Gastroesophageal sphincter (tissue), 4 donors: ENCODE measurements around the gene GLB1L3. TPM values are rescaled to one million over a fixed set of nuclear protein-coding genes. Genes with fewer than 3 reads are reported as not detected.

Source experiments
- ATAC-seq: fragments of 150-250 bp; one replicate; pipeline ENCODE4 v1.9.1; 2016; ENCODE audit warnings: mild to moderate bottlenecking, moderate library complexity
- H3K27ac ChIP-seq, 4 donors: fragments of 200-600 bp; sonication (generic) in 3 of 4; 1 replicate in 3 of 4; 2 replicates in 1 of 4; pipeline ENCODE4 v1.5.1; 2016 to 2019
- H3K27me3 ChIP-seq: fragments of 200-600 bp; sonication (generic); one replicate; pipeline ENCODE4 v1.5.1; 2019
- H3K36me3 ChIP-seq, 2 donors: fragments of 200-600 bp; sonication (generic); one replicate each; pipeline ENCODE4 v1.5.1; 2019; ENCODE audit warnings: control low read depth in 1 of 2
- H3K4me1 ChIP-seq, 3 donors: fragments of 200-600 bp; sonication (generic); 1 replicate in 2 of 3; 2 replicates in 1 of 3; pipeline ENCODE4 v1.5.1; 2016 to 2019; ENCODE audit warnings: control low read depth in 2 of 3
- H3K4me3 ChIP-seq, 2 donors: fragments of 200-600 bp; sonication (generic); one replicate each; pipeline ENCODE4 v1.5.1; 2019; ENCODE audit warnings: mild to moderate bottlenecking in 1 of 2, moderate library complexity in 1 of 2
- H3K9me3 ChIP-seq, 3 donors: fragments of 200-600 bp; sonication (generic); one replicate each; pipeline ENCODE4 v1.5.1; 2017 to 2019; ENCODE audit warnings: control low read depth in 2 of 3
- CTCF ChIP-seq, 4 experiments: fragments of 200-600 bp in 2 of 4; fragments of 450-650 bp in 2 of 4; sonication (generic) in 1 of 4; IDR thresholded peaks; one replicate each; pipeline ENCODE4 v1.5.1; 2017 to 2019; ENCODE audit warnings: antibody characterized with exemption in 4 of 4, mild to moderate bottlenecking in 2 of 4, moderate library complexity in 2 of 4
- EP300 ChIP-seq: sonication (generic); formaldehyde crosslinking; IDR thresholded peaks from one replicate; pipeline ENCODE4 v1.6.1; 2017; ENCODE audit warnings: antibody characterized with exemption, mild to moderate bottlenecking
- POLR2A ChIP-seq, 2 donors: fragments of 450-650 bp; IDR thresholded peaks; one replicate each; pipeline ENCODE4 v1.6.1; 2017; ENCODE audit warnings: antibody characterized with exemption in 2 of 2, mild to moderate bottlenecking in 2 of 2, moderate library complexity in 1 of 2
- POLR2AphosphoS5 ChIP-seq: sonication (generic); formaldehyde crosslinking; IDR thresholded peaks from one replicate; pipeline ENCODE4 v1.6.1; 2017; ENCODE audit warnings: antibody characterized with exemption
- WGBS, 2 donors: methylation state at CpG; one replicate each; pipeline ENCODE4 v1.1.5; 2018; ENCODE audit warnings: low coverage in 1 of 2; 5-methylcytosine and 5-hydroxymethylcytosine counted together
- total RNA-seq, 4 donors: library from RNA; depleted of rRNA; stranded (reverse); fragments of >200 nt; gene quantifications; one replicate each; pipeline ENCODE4 v1.1.0, GENCODE V29; 2016

The GLB1L3 gene
- total RNA-seq, 4 donors from 2014 or later = 0.42 TPM; not detected in 3

GRCh38 chr11:134333312-134333711 is 57.1 kb downstream of the GLB1L3 start:
- Histone ChIP-seq H3K27me3 (peaks cover 15% of the 10 kb centered on the region), H3K4me3 (no peak overlapping the region), H3K36me3 (no peaks in the 10 kb centered on the region), H3K9me3 (no peaks in the 10 kb centered on the region), H3K27ac (no peak overlapping the region), H3K4me1 (peaks cover 0 to 24% (median 15%) of the 10 kb centered on the region in 3 donors)
- TF ChIP-seq POLR2AphosphoS5 (no peak), EP300 (no peak), POLR2A (IDR thresholded peaks at IDR 0.05) (no peak), CTCF (IDR thresholded peaks at IDR 0.05) (no peak)
- 80% methylated on average over 2 of the region's 7 CpGs; no CpG with 5 or more reads in 1 of the 2 donors for WGBS, 2 donors
- ATAC-seq = no peak

GRCh38 chr11:134333946-134334345 is 57.8 kb downstream of the GLB1L3 start:
- Histone ChIP-seq H3K27me3 (peaks cover 15% of the 10 kb centered on the region), H3K27ac (no peak overlapping the region), H3K9me3 (no peaks in the 10 kb centered on the region), H3K36me3 (no peaks in the 10 kb centered on the region), H3K4me3 (no peak overlapping the region), H3K4me1 (peaks cover 0 to 24% (median 15%) of the 10 kb centered on the region in 3 donors)
- ATAC-seq = no peak
- WGBS, 2 donors = 72 to 82% methylated on average over 2 of the region's 3 CpGs
- no peak for TF ChIP-seq POLR2A (IDR thresholded peaks at IDR 0.05)
- TF ChIP-seq POLR2AphosphoS5 = no peak
- no peak for TF ChIP-seq CTCF (IDR thresholded peaks at IDR 0.05)

GRCh38 chr11:134334796-134335571 is 58.8 kb downstream of the GLB1L3 start:
- no peak overlapping the region for H3K4me3 ChIP-seq
- 80 to 91% methylated on average over 7 to 8 of the region's 10 CpGs for WGBS, 2 donors
- no peak for TF ChIP-seq POLR2A (IDR thresholded peaks at IDR 0.05)
- no peak overlapping the region for H3K27ac ChIP-seq
- ATAC-seq = no peak
- peaks cover 14% of the 10 kb centered on the region for H3K27me3 ChIP-seq
- no peaks in the 10 kb centered on the region for H3K9me3 ChIP-seq
- no peaks in the 10 kb centered on the region for H3K36me3 ChIP-seq
- H3K4me1 ChIP-seq = peaks cover 0 to 24% (median 15%) of the 10 kb centered on the region in 3 donors

GRCh38 chr11:134337051-134337450 is 60.9 kb downstream of the GLB1L3 start:
- 80 to 100% methylated on average over 1 to 2 of the region's 4 CpGs for WGBS, 2 donors
- no peaks in the 10 kb centered on the region for H3K9me3 ChIP-seq
- no peak overlapping the region for H3K27ac ChIP-seq
- TF ChIP-seq POLR2A (IDR thresholded peaks at IDR 0.05) (no peak), POLR2AphosphoS5 (no peak), CTCF (IDR thresholded peaks at IDR 0.05) (no peak)
- H3K4me1 ChIP-seq = peaks cover 0 to 11% (median 6%) of the 10 kb centered on the region in 3 donors
- H3K36me3 ChIP-seq = no peaks in the 10 kb centered on the region
- no peak overlapping the region for H3K4me3 ChIP-seq
- no peak for ATAC-seq
- H3K27me3 ChIP-seq = peaks cover 4% of the 10 kb centered on the region

- Histone ChIP-seq H3K36me3 (no peaks in the 10 kb centered on the region), H3K27ac (no peak overlapping the region), H3K27me3 (no peaks in the 10 kb centered on the region), H3K4me3 (no peak overlapping the region), H3K4me1 (peaks cover 0 to under 1% (median 0%) of the 10 kb centered on the region in 3 donors), H3K9me3 (no peaks in the 10 kb centered on the region)
- no peak for ATAC-seq
- WGBS, 2 donors = 98 to 100% methylated on average over 1 to 9 of the region's 15 CpGs
- no peak for TF ChIP-seq POLR2A (IDR thresholded peaks at IDR 0.05)
- no peak for TF ChIP-seq EP300
- TF ChIP-seq POLR2AphosphoS5 = no peak
- TF ChIP-seq CTCF (IDR thresholded peaks at IDR 0.05) = no peak
Observed at GRCh38 chr11:134338068-134338467, 61.9 kb downstream of the GLB1L3 start.
